T-helper 22 cell (primary cell): Measurements from ENCODE around the gene PALS1.

Experiments used
- DNase-seq: peaks from one replicate; pipeline ENCODE4 v3.0.0-alpha.2; 2020; ENCODE audit warnings: low read depth

Gene PALS1

GRCh38 chr14:67241411-67242167, at the start of gene PALS1:
TSS of gene PALS1 (plus strand) at chr14:67241435. CDS start at chr14:67279171, 37,736 bp downstream.
- peak; percentile 30 for DNase-seq

GRCh38 chr14:67191768-67192290, 49.4 kb upstream of the PALS1 start:
- DNase-seq, result no peak

DNA sequence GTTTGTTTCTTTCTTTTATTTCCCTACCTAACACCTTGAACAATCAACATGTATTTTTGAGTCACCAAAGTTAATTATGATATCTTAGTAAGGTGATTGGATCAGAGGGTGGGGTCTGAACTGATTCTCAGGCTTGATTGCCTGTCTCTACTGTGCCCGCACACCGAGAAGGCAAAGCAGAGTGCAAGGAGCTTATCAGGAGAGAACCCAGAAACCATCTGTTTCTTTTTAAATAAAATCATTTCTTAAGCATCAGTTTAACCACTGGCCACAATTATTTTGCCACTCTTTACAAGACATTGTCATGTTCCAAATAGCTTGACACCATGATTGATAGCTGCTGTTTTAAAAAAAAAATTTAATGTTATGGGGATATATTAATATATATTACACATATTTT, 48.9 kb upstream of the PALS1 start:
- DNase-seq, result no peak

DNA sequence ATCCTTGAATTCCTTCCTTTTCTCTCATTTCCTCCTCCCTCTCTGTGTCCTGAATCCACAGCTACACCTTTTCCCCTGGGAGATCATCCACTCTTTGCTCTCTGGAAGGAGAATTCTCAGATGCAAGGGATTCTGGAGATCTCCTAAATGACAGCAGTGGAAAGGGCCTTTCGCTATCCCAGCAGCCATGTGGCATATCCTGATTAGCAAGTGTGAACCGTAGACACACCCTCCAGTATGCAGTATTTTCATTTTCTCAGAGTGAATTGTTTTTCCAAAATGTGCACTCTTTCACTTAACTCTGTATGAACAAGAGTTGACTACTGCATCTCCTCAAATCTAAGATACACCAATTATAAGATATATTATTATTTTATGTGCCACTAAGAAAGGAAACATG, 46.0 kb upstream of the PALS1 start:
- DNase-seq, result no peak

- DNase-seq, result no peak
These were observed 42.2 kb upstream of the PALS1 start for GRCh38 chr14:67199016-67199415.

- DNase-seq, result no peak
These were observed 33.4 kb upstream of the PALS1 start for GRCh38 chr14:67207810-67208209.

- DNase-seq, result no peak
These were observed 23.1 kb upstream of the PALS1 start for GRCh38 chr14:67218126-67218525.

GRCh38 chr14:67221248-67221981, 19.8 kb upstream of the PALS1 start:
- DNase-seq, result no peak

GRCh38 chr14:67221982-67222328, 19.3 kb upstream of the PALS1 start:
- DNase-seq, result no peak

DNA sequence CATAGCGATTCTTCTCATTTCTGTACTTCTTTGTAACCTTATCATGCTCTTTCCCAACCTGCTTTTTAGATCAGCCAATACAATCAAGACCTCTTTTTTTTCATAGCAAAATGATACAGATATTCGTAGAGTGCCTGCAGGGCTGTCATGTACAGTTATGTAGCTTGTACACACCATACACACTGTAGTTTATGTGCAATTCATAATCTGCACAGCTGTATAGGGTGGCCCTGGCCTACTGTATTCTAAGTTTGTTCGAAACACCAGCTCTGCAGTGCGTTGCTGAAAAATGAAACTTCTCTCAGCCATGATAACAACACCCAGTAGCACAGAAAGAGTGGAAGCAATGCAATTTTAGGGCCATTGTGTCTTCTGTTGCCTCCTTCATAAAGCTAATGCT, 15.7 kb upstream of the PALS1 start:
- no peak for DNase-seq

DNA sequence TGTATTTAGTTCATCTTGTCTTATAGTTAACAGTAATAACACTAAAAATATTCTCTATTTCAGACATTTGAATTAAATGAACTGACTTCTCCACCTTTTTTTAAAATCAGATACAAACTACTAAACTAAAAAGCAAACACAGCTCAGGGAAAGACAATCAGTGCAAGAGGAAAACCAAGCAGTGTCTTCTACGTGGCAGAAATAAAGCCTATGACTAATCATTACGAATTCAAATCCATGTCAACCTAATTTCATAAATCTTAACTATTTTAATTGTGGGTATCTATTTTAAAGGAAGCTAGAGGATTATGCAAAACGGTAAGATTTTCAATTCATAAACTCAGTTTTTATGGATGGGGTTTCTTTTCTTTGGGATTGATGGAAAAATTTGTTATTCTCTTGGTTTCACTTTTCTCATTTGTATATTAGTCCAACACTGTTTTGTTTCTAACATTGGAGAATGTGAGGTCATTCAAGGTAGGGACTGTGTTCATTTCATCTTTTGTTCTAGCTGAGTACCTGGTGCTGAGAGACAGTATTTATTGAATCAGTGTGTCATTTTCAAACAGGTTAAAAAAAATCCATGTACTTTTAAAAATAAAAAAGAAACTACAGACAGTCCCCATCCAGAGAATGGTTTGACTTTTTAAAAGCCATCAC, 12.8 kb upstream of the PALS1 start:
- no peak for DNase-seq

- no peak for DNase-seq
These were observed 9.2 kb upstream of the PALS1 start for GRCh38 chr14:67232066-67232465.

- no peak for DNase-seq
These were observed 8.6 kb upstream of the PALS1 start for GRCh38 chr14:67232621-67233020.

DNA sequence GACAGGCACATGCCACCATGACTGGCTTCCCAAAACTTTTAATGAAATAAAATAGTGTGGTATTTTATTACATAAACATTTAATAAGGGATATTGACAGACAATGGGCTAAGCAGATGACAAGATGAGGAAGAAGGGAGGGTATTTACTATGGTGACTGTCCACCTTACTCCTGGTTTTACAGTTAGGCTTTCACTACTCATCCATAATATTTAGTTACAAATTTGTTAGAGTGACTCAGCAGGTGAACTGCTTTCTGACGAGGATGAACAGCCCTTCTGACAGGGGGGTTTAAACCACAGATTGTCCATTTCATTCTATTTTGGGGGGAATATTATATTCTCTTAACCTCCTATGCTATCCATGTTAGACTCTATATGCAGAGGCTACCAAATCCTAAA, 3.6 kb upstream of the PALS1 start:
- no peak for DNase-seq

- DNase-seq, result no peak
These were observed 1.7 kb upstream of the PALS1 start for GRCh38 chr14:67239582-67239981.

GRCh38 chr14:67240168-67240932, 885 bp upstream of the PALS1 start:
- DNase-seq, result peak; percentile 9

- peak; percentile 84 for DNase-seq
These were observed 241 bp upstream of the PALS1 start for GRCh38 chr14:67240978-67241410.

- no peak for DNase-seq
These were observed 859 bp downstream of the PALS1 start for GRCh38 chr14:67242168-67242420.

DNA sequence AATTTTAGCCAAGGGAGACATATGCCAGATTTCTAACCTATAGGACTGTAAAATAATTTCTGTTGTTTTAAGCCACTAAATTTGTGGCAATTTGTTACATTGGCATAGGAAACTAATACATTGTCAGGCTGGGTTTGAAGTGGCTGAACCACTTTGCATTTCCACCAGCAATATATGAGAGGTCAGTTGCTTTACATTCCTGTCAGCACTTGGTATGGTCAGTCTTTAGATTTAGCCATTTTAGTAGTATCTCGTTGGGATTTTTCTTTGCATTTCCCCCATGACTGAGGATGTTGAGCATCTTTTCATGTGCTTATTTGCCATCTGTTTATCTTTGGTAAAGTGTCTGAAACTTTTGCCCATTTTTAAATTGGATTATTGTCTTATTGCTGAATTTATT, 3.9 kb downstream of the PALS1 start:
- no peak for DNase-seq

- no peak for DNase-seq
These were observed 10.5 kb downstream of the PALS1 start for GRCh38 chr14:67251573-67252226.

DNA sequence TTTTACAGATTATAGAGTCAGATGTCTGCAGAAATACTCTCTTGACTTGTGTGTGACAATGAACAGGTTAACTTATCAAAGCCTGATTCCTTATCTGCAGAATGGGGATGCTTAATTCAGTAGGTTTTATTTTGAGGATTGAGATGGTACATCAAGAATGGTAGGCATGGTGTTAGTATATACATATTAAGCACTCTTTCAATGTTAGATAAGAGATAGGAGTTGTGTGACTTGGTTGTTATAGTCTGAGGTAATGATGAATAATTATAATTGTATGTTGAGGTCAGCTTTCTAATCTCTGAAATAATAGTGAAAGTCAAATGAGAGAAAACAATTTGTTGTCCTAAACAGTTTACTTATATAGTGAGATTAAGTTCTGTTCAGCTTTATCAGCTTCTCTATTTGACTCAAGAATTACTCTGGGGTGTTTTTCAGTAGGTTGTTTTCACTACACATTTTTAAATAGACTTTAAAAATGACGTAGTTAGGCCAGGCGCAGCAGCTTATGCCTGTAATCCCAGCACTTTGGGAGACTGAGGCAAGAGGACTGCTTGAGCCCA, 11.9 kb downstream of the PALS1 start:
- DNase-seq, result no peak

GRCh38 chr14:67257906-67258305, 16.7 kb downstream of the PALS1 start:
- DNase-seq, result no peak
